ENCODE measurements around the gene NHLRC2. TPM values are rescaled to one million over a fixed set of nuclear protein-coding genes. Genes with fewer than 3 reads are reported as not detected.

NHLRC2 gene, protein sequence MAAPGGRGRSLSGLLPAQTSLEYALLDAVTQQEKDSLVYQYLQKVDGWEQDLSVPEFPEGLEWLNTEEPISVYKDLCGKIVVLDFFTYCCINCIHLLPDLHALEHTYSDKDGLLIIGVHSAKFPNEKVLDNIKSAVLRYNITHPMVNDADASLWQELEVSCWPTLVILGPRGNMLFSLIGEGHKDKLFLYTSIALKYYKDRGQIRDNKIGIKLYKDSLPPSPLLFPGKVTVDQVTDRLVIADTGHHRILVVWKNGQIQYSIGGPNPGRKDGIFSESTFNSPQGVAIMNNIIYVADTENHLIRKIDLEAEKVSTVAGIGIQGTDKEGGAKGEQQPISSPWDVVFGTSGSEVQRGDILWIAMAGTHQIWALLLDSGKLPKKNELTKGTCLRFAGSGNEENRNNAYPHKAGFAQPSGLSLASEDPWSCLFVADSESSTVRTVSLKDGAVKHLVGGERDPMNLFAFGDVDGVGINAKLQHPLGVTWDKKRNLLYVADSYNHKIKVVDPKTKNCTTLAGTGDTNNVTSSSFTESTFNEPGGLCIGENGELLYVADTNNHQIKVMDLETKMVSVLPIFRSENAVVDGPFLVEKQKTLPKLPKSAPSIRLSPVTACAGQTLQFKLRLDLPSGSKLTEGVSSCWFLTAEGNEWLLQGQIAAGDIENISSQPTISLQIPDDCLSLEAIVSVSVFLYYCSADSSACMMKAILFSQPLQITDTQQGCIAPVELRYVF
- 10.1 and 11.5 TPM in 2 replicates for total RNA-seq

DNA sequence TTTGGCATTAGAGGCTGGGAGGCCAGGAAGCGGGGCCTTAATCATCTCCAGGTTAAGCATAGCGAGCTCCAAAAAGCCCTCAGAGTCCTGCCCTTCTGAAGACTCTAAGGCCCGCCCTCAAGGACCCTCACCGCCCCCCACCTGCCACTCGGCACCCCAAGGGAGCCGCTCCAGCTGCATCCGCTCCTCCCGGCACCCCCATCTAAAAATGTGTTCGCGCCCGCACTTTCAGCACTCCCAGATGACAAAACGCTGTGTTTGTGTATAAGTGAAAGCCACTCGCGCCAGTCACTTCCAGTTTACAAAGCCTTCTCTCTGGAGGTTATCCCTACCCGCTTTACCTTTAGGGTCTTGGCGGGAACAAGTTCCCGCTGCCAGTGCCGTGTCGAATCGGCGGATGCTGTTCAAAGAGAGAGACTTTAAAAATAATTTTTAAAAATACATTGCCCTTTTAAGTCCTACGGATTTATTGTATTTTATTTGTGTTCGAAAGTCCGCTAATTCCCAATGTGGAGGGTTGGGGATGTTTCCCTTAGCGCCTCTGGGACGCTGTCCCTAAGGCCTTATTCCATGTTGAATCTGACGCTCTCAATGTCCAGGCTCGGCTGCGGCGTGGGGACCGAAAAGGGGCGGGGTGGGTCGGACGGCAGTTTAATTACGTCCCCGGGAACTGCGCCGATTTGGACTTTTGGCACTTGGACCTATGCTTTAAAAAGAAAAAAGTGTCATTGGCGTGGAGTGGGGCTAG is at the start of gene NHLRC2, which contains the start of gene DCLRE1A:
Gene NHLRC2 (plus strand): TSS at position 649 of the 748 bp plus-strand sequence. CDS start 212 bp downstream, outside the sequence.
Gene DCLRE1A (minus strand): TSS at position 70 of the 748 bp plus-strand sequence. CDS start 900 bp downstream, outside the sequence.

Other genes starting within 250 kb of the NHLRC2 start
- gene NRAP, start 190.6 kb upstream of the NHLRC2 start, total RNA-seq, result not detected in 2 replicates
- gene CASP7, start 174.7 kb upstream of the NHLRC2 start, total RNA-seq, result 24.2 and 25.7 TPM in 2 replicates
- gene PLEKHS1, start 103.0 kb upstream of the NHLRC2 start, total RNA-seq, result not detected in 2 replicates
- 5.6 and 6.7 TPM in 2 replicates for gene DCLRE1A, start 579 bp upstream of the NHLRC2 start, total RNA-seq
- under 0.01 TPM in 2 replicates for gene ADRB1, start 189.2 kb downstream of the NHLRC2 start, total RNA-seq